Measurements from ENCODE around the gene TNFSF13.

DNA sequence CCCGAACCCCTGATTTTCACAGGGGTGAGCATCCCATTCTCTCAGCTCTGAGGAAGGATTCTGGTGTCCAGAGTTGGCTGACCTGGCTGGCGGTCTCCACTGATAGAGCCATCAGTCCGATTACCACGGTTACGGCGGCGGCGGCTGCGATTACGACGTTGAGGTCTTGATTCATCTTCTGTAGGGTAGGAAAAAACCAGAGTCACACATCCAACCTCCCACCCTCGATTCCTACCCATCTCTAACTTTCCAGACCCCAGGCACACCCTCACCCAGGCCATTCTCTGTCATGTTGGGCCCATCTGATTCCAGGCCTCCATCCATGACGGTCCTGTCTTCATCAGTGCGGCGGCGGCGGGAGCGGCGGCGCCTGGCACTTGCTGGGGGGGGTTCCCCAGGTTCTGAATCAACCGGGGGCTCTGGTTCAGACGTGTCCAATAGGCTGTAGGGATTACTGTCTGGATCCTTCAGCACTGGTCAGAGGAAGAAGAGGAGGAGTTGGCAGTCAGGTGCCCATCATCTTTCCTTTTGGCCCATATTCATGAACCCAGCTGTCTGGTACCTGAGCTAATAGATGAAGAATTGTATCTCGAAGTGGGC is 34.0 kb downstream of the TNFSF13 start:
- TF ChIP-seq, protein P1, sequence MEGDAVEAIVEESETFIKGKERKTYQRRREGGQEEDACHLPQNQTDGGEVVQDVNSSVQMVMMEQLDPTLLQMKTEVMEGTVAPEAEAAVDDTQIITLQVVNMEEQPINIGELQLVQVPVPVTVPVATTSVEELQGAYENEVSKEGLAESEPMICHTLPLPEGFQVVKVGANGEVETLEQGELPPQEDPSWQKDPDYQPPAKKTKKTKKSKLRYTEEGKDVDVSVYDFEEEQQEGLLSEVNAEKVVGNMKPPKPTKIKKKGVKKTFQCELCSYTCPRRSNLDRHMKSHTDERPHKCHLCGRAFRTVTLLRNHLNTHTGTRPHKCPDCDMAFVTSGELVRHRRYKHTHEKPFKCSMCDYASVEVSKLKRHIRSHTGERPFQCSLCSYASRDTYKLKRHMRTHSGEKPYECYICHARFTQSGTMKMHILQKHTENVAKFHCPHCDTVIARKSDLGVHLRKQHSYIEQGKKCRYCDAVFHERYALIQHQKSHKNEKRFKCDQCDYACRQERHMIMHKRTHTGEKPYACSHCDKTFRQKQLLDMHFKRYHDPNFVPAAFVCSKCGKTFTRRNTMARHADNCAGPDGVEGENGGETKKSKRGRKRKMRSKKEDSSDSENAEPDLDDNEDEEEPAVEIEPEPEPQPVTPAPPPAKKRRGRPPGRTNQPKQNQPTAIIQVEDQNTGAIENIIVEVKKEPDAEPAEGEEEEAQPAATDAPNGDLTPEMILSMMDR (IDR thresholded peaks at IDR 0.05): no peak
- no peak for TF ChIP-seq EZH2 (IDR thresholded peaks at IDR 0.05; ENCODE audit: borderline replicate concordance, insufficient read depth, low read depth, low read length, poor library complexity, severe bottlenecking)
